Measurements from ENCODE around the gene ANKDD1A. TPM values are rescaled to one million over a fixed set of nuclear protein-coding genes. Genes with fewer than 3 reads are reported as not detected.

The ANKDD1A gene
- polyA plus RNA-seq, 3 donors, result 0.49 to 3.5 (median 0.90) TPM

- Mint-ChIP-seq H3K36me3 (peaks cover 6 to 20% of the 10 kb centered on the region in 2 donors), H3K9me3 (peaks cover 0 to 8% (median 0%) of the 10 kb centered on the region in 7 donors), H3K27ac (peak overlapping the region in 2 of 7 donors; percentile 57 to 59), H3K4me1 (peaks cover 18% of the 10 kb centered on the region), H3K27me3 (ENCODE audit: low read depth in 3 of 3) (peaks cover 27 to 45% (median 41%) of the 10 kb centered on the region in 3 donors), H3K4me3 (peak overlapping the region in 1 of 2 donors; percentile 7)
- DNase-seq, result no peak
- H3K9ac ChIP-seq (ENCODE audit: insufficient read depth, low read length, poor library complexity, severe bottlenecking), result no peak overlapping the region
- H3K79me2 ChIP-seq (ENCODE audit: insufficient read depth, low read length), result no peaks in the 10 kb centered on the region
- WGBS (ENCODE audit: insufficient coverage), result 100% methylated on average over 1 of the region's 3 CpGs
- no peak overlapping the region for H3K27ac ChIP-seq (ENCODE audit: low read depth in 1 of 2, low read length in 2 of 2)
- H4K20me1 ChIP-seq (ENCODE audit: insufficient read depth, low read length), result no peaks in the 10 kb centered on the region
- H3K4me2 ChIP-seq (replicated peaks; ENCODE audit: extremely low read depth, low read length, poor library complexity, severe bottlenecking), result no peak overlapping the region
- H3K27me3 ChIP-seq (ENCODE audit: control insufficient read depth in 2 of 2, insufficient read depth in 2 of 2, low read length in 2 of 2), result peaks cover 8 to 31% of the 10 kb centered on the region in 2 donors
- H3K4me3 ChIP-seq (replicated peaks in 1 of 3; ENCODE audit: low read depth in 2 of 3, low read length in 3 of 3), result no peak overlapping the region
- TF ChIP-seq, protein P1, sequence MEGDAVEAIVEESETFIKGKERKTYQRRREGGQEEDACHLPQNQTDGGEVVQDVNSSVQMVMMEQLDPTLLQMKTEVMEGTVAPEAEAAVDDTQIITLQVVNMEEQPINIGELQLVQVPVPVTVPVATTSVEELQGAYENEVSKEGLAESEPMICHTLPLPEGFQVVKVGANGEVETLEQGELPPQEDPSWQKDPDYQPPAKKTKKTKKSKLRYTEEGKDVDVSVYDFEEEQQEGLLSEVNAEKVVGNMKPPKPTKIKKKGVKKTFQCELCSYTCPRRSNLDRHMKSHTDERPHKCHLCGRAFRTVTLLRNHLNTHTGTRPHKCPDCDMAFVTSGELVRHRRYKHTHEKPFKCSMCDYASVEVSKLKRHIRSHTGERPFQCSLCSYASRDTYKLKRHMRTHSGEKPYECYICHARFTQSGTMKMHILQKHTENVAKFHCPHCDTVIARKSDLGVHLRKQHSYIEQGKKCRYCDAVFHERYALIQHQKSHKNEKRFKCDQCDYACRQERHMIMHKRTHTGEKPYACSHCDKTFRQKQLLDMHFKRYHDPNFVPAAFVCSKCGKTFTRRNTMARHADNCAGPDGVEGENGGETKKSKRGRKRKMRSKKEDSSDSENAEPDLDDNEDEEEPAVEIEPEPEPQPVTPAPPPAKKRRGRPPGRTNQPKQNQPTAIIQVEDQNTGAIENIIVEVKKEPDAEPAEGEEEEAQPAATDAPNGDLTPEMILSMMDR (IDR thresholded peaks at IDR 0.05), result no peak
- no peak overlapping the region for H2AFZ ChIP-seq (ENCODE audit: insufficient read depth, low read depth, low read length, poor library complexity, severe bottlenecking)
- no peaks in the 10 kb centered on the region for H3K9me3 ChIP-seq (replicated peaks in 1 of 2; ENCODE audit: control insufficient read depth in 1 of 2, insufficient read depth in 1 of 2, low read length in 2 of 2)
- peaks cover 17 to 22% of the 10 kb centered on the region in 2 donors for H3K4me1 ChIP-seq (ENCODE audit: control insufficient read depth in 1 of 2, insufficient read depth in 2 of 2, low read length in 2 of 2)
- intact Hi-C loops (cut with micrococcal nuclease), result loop anchor here (5.0 kb wide), 3 partner anchors 42 to 177 kb away; no protein-coding TSS in a partner anchor
- no peaks in the 10 kb centered on the region for H3K36me3 ChIP-seq (replicated peaks in 1 of 2; ENCODE audit: control insufficient read depth in 1 of 2, insufficient read depth in 2 of 2, low read length in 2 of 2)
These were observed 2.2 kb upstream of the ANKDD1A start for GRCh38 chr15:64909546-64909945.

- no peak overlapping the region for H3K9ac ChIP-seq (ENCODE audit: insufficient read depth, low read length, poor library complexity, severe bottlenecking)
- H3K4me1 Mint-ChIP-seq, result peaks cover 10% of the 10 kb centered on the region
- peaks cover 9 to 11% of the 10 kb centered on the region in 2 donors for H3K4me1 ChIP-seq (ENCODE audit: control insufficient read depth in 1 of 2, insufficient read depth in 2 of 2, low read length in 2 of 2)
- no peak overlapping the region for H3K27ac ChIP-seq (ENCODE audit: low read depth in 1 of 2, low read length in 2 of 2)
- no peak overlapping the region for H3K27ac Mint-ChIP-seq
- WGBS (ENCODE audit: insufficient coverage), result 97% methylated on average over 14 of the region's 15 CpGs
- TF ChIP-seq, protein P1 (IDR thresholded peaks at IDR 0.05), result no peak
- peaks cover 27 to 43% (median 43%) of the 10 kb centered on the region in 3 donors for H3K27me3 Mint-ChIP-seq (ENCODE audit: low read depth in 3 of 3)
- H3K4me3 ChIP-seq (replicated peaks in 1 of 3; ENCODE audit: low read depth in 2 of 3, low read length in 3 of 3), result no peak overlapping the region
- no peak for DNase-seq
- peak overlapping the region; percentile 56 to 80 for H3K4me3 Mint-ChIP-seq
- H3K36me3 ChIP-seq (replicated peaks in 1 of 2; ENCODE audit: control insufficient read depth in 1 of 2, insufficient read depth in 2 of 2, low read length in 2 of 2), result no peaks in the 10 kb centered on the region
- H2AFZ ChIP-seq (ENCODE audit: insufficient read depth, low read depth, low read length, poor library complexity, severe bottlenecking), result no peak overlapping the region
- intact Hi-C loops (cut with micrococcal nuclease), result no loop called here
- H3K9me3 Mint-ChIP-seq, result peaks cover 0 to 8% (median 0%) of the 10 kb centered on the region in 7 donors
- no peaks in the 10 kb centered on the region for H3K9me3 ChIP-seq (replicated peaks in 1 of 2; ENCODE audit: control insufficient read depth in 1 of 2, insufficient read depth in 1 of 2, low read length in 2 of 2)
- H4K20me1 ChIP-seq (ENCODE audit: insufficient read depth, low read length), result no peaks in the 10 kb centered on the region
- peaks cover 8 to 31% of the 10 kb centered on the region in 2 donors for H3K27me3 ChIP-seq (ENCODE audit: control insufficient read depth in 2 of 2, insufficient read depth in 2 of 2, low read length in 2 of 2)
- H3K36me3 Mint-ChIP-seq, result peaks cover 6 to 15% of the 10 kb centered on the region in 2 donors
- H3K4me2 ChIP-seq (replicated peaks; ENCODE audit: extremely low read depth, low read length, poor library complexity, severe bottlenecking), result peak overlapping the region; percentile 80
- H3K79me2 ChIP-seq (ENCODE audit: insufficient read depth, low read length), result no peaks in the 10 kb centered on the region
These were observed 950 bp downstream of the ANKDD1A start for GRCh38 chr15:64912379-64913325.

Data from CD14-positive monocyte (primary cell).